ENCODE results near the gene POLE.

- TF ChIP-seq POLR2A (IDR thresholded peaks at IDR 0.05): no peak
- TF ChIP-seq, protein P1, sequence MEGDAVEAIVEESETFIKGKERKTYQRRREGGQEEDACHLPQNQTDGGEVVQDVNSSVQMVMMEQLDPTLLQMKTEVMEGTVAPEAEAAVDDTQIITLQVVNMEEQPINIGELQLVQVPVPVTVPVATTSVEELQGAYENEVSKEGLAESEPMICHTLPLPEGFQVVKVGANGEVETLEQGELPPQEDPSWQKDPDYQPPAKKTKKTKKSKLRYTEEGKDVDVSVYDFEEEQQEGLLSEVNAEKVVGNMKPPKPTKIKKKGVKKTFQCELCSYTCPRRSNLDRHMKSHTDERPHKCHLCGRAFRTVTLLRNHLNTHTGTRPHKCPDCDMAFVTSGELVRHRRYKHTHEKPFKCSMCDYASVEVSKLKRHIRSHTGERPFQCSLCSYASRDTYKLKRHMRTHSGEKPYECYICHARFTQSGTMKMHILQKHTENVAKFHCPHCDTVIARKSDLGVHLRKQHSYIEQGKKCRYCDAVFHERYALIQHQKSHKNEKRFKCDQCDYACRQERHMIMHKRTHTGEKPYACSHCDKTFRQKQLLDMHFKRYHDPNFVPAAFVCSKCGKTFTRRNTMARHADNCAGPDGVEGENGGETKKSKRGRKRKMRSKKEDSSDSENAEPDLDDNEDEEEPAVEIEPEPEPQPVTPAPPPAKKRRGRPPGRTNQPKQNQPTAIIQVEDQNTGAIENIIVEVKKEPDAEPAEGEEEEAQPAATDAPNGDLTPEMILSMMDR (IDR thresholded peaks at IDR 0.05): no peak
These were observed 35.6 kb downstream of the POLE start for GRCh38 chr12:132651444-132652100.

Data from Peyer's patch (tissue), 4 donors.